ENCODE results near the gene MED23. TPM values are rescaled to one million over a fixed set of nuclear protein-coding genes. Genes with fewer than 3 reads are reported as not detected.
"Not testable (repeated sequence)": the region's sequence is repeated elsewhere in the genome, so short reads cannot be mapped to it uniquely, and the experiment has no call there.

Gene MED23
- total RNA-seq, 1 experiment from 2014 or later = 16.8 TPM

GRCh38 chr6:131574686-131575085 is 53.4 kb downstream of the MED23 start:
- no peak for DNase-seq (ENCODE audit: low read depth)

- no peak for DNase-seq (ENCODE audit: low read depth)
Measured at GRCh38 chr6:131574133-131574532, 53.9 kb downstream of the MED23 start.

DNA sequence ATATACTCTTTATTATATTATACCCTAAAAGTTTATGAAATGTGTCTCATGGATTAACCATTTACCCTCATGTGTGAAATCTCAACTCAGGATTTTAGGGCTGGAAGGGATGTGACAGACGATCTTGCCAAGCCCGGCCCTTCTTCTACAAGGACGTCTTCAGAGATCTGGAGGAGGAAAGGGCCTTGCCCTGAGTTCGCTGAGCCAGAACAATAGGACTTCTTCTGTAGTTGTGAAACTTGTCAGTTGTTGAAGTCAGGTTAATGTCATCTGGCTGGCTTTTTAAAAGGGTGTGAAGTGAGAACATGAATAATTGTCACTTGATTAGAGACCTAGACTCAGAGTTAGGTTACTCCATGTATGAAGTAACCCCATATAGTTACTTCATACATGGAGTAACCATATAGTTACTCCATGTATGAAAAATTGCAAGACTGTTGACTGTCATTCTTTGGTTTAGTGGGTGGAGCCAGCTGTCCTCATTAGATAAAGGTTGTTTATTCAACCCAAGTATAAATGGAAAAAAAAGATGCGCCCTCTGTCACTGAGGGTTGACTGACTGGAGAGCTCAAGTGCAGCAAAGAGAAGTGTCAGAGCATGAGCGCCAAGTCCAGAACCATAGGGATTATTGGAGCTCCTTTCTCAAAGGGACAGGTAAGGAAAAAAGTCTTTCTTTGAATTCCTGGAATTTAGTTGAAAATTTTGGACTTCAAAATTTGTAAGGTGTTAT is 55.2 kb downstream of the MED23 start, which contains the start of gene ARG1:
Gene ARG1, plus strand, starts transcription at position 541 of the 730 bp plus-strand sequence. Its CDS starts 57 bp downstream, at position 598.
- no peak for DNase-seq (ENCODE audit: low read depth)

DNA sequence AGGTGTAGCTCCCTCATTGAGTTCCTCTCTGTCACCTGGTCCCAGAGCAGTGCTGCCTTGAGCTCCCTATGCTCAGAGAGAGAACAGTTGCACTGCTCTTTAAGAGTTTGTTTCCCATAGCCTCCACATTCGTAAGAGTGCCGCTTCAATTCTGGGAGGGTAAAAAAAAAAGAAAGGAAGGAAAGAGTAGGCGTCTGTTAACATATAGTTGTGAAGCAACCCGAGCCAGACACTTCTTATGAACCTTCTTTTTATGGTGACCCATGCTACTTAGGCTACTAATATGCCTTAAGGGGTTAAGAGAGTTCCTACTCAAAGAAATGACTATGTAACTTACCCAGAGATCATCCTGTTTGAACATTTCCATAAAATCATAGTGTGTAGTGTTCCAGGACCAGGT is 59.3 kb downstream of the MED23 start:
- no peak for DNase-seq (ENCODE audit: low read depth)

DNA sequence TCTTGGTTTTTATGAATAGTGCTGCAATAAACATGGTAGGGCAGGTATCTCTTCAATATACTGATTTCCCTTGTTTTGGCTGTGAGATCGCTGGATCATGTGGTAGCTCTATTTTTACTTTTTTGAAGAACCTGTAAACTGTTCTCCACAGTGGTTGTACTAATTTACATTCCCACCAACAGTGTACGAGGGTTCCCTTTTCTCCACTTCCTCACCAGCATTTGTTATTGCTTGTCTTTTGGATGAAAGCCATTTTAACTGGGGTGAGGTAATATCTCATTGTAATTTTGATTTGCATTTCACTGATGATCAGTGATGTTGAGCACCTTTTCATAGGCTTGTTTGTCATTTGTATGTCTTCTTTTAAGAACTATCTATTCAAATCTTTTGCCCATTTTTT is 63.0 kb downstream of the MED23 start:
- DNase-seq (ENCODE audit: low read depth) = no peak

DNA sequence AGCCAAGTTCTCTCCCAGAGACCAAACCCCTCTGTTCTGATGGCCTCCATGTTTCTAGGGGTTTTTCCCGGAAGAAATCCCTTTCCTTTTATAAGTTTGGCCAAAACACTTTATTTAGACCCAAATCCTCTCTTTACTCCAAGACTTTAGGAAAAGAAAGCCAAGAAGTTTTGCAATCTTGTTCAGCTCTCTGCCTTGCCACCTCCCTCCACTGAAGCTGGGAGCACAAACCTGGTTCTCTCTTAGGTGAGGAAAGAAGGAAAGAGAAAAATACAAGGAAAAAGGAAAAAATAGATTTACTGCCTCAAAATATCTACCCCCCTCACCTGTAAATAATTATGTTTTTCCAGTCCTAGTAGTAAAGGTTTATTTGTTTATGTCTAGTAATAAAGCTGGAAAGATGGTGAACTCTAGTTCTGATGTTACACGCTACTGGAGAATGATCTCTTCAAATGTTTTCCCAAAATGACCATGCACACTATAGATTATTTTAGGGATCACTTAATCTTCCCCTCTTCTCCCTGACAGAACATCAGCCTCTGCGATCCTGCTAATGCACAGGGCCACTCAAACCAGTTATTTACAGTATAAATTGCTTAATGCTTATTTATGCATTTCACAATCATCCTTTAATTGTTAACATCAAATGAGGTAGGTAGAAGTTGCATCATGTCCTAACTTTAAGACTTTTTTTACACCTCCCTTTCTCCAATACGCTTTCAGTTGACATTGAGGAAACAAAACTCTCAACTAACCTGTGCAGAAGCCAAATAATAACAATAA is 65.9 kb downstream of the MED23 start:
- no peak for DNase-seq (ENCODE audit: low read depth)

DNA sequence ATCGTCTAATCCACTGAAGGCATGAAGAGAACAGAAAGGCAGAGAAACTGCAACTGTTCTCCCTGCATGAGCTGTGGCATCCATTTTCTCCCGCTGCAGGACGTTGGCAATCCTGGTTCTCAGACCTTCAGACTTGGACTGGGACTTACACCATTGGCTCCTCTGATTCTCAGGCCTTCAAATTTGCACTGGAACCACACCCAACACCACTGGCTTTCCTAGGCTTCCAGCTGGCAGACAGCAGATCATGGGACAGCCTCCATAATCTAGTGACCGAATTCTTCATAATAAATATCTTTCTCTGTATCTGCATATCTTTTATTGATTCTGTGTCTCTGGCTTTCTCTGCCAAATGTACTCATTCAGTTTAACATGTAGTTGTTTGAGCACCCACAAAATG is 69.1 kb downstream of the MED23 start:
- no peak for DNase-seq (ENCODE audit: low read depth)

DNA sequence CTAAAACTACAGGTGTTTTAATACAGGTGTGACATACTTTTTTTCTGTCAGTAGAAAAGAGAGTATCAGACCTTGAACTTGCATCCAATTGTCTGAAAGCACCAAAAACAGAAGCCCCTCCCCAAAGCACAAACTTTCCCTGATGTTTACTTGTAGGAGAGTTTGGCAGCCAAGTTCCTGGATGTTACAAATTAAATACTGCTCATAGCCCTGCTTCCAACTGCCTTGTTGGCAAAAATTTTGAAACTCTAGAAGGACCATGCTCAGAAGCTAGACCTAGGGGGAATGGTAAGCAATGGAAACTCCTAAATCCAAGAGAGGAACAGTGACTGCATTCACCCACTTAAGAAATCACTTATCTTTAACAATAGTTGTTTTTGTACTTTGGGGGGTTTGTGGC is 72.0 kb downstream of the MED23 start:
- DNase-seq (ENCODE audit: low read depth) = no peak

DNA sequence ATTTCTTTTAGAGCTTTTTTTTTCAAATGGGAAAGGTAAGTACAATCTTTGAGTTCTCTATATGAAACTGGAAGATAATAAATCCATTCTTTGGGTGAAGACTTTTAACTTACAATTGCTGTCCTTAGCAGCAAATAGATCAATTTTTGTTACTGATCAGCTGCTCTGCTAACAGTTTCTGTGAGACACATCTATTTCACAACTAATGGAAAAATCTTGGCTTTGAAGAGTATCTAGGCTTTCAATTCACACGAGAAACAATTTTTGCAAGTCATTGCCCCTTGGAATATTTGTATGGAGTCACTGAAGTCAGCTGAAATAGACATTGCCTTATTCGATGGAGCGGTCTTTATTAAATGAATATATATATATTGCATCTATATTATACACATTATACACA is 75.5 kb downstream of the MED23 start:
- no peak for DNase-seq (ENCODE audit: low read depth)

GRCh38 chr6:131551902-131552301 is 76.1 kb downstream of the MED23 start:
- no peak for DNase-seq (ENCODE audit: low read depth)

- DNase-seq (ENCODE audit: low read depth) = no peak
Measured at GRCh38 chr6:131549811-131550210, 78.2 kb downstream of the MED23 start.

DNA sequence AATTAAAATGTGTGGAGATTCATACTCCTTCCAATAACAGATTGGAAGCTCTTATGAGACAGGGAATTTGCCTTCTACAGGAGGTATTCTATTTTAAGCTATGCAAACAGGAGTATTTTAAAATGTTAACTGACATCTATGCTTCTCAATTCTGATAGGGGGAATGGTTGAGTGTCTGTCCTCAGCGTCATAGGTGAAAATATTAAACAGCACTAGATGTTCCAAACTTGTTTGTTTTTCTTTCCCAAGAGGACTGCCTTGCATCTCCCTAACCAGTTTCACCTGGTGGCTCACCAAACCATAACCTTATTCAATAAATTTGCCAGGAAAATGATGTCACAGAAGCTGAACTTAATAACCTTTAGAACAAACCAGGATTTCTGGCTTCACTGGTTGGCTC is 79.6 kb downstream of the MED23 start:
- no peak for DNase-seq (ENCODE audit: low read depth)

- no peak for DNase-seq (ENCODE audit: low read depth)
Measured at GRCh38 chr6:131547488-131547887, 80.6 kb downstream of the MED23 start.

DNA sequence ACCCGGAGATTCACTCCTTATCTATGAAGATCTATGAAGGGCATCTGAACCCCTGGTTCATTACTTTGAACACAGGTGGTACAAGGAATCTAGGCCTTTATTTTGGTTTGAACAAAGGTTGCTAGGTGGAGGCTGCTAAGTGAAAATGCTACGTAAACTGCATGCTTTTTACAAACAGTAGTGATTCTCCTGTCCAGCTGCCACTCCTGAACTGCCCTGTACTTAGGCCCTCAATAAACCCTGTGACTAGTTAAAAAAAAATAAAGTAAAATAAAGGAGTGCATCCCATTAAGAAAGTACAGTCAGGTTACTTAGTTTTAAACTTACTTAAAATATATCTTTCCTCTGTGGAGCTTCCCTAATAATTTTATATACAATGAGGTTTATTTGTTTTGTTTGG is 82.7 kb downstream of the MED23 start:
- no peak for DNase-seq (ENCODE audit: low read depth)

- not testable (repeated sequence) for DNase-seq (ENCODE audit: low read depth)
Measured at GRCh38 chr6:131538615-131539014, 89.4 kb downstream of the MED23 start.

DNA sequence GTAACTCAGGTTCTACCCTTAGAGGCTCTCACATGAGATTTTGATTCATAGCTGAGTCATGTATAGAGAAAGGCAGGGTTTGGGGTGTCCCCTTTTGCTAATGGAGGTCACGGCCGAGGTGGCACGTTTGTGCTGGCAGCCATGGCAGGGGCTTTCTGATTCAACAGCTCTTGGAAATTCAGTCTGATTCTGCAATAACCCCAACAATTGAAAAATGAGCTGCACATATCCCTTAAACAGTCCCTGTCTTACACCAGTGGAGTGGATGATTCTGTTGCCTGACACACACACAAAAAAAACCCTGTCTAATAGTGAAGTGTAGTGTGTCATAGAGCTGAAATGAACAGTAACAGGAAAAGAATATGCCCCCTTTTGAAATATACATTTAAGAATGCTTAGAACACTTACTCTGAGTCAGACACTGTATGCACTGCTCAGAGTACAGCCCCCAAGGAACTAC is 95.4 kb downstream of the MED23 start:
- peak; percentile 15 for DNase-seq (ENCODE audit: low read depth)

DNA sequence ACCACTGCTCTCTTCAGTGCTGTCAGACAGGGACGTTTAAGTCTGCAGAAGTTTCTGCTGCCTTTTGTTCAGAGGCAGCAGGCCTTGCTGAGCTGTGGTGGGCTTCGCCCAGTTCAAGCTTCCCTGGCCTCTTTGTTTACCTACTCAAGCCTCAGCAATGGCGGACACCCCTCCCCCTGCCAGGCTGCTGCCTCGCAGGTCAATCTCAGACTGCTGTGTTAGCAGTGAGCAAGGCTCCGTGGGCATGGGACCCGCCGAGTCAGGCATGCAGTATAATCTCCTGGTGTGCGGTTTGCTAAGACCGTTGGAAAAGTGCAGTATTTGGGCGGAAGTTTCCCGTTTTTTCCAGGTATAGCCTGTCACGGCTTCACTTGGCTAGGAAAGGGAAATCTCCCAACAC is 96.4 kb downstream of the MED23 start:
- DNase-seq (ENCODE audit: low read depth) = not testable (repeated sequence)

GRCh38 chr6:131530936-131531335 is 97.1 kb downstream of the MED23 start:
- DNase-seq (ENCODE audit: low read depth) = not testable (repeated sequence)

DNA sequence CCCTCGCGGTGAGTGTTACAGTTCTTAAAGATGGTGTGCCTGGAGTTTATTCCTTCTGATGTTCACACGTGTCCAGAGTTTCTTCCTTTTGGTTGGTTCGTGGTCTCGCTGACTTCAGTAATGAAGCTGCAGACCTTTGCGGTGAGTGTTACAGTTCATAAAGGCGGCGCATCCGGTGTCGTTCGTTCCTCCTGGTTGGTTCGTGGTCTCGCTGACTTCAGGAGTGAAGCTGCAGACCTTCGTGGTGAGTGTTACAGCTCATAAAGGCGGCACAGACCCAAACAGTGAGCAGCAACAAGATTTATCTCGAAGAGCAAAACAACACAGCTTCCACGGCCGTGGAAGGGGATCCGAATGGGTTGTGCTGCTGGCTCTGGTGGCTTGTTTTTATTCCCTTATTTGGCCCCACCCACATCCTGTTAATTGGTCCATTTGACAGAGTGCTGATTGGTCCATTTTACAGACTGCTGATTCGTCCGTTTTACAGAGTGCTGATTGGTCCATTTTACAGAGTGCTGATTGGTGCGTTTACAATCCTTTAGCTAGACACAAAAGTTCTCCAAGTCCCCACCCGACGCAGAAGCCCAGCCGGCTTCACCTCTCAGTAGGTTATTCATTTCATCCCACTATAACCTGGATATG is 103.2 kb downstream of the MED23 start:
- no peak for DNase-seq (ENCODE audit: low read depth)

DNA sequence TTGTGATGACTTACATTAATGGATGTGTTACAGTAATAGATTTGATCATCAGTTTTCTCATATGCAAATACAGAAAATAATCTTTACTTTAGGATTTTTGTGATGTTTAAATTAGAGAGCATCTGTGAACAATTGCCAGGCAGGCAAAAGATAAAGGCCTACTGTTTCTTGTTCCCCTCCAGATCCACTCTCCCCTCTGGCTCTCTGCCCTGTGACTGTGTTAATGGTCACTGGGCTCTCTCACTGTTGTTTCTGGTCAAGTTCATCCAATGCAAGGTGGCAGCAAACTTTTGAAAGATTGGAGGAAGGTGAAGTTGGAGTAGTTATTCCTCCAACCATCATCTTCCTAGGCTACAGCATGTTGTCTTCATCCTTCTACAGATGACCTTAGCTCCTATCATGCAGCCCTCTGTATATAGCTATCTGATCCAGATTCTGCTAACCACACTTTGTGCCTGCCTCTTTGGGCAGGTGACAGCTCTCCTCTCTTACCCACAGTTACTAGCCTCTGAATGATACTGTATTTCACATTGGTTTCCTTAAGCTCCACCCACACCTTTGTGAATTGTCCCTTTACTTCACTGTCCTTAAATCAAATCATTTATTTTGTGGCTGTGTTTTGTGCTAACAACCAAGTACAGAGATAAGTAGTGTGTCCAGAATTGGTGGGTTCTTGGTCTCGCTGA is 103.9 kb downstream of the MED23 start:
- DNase-seq (ENCODE audit: low read depth) = no peak

All from HT1080 (cell line).